Activated CD4-positive, CD25-positive, alpha-beta regulatory T cell treated with anti-CD3 and anti-CD28 coated beads, Interleukin-2, amount 50 U/mL, for 72 hours (primary cell): Measurements from ENCODE around the gene ARHGEF12.
A peak's percentile ranks its signal among the peaks of the same experiment; 100 is the strongest.

Experiments
- DNase-seq: peaks from one replicate; pipeline ENCODE4 v3.0.0; 2021

Gene ARHGEF12

DNA sequence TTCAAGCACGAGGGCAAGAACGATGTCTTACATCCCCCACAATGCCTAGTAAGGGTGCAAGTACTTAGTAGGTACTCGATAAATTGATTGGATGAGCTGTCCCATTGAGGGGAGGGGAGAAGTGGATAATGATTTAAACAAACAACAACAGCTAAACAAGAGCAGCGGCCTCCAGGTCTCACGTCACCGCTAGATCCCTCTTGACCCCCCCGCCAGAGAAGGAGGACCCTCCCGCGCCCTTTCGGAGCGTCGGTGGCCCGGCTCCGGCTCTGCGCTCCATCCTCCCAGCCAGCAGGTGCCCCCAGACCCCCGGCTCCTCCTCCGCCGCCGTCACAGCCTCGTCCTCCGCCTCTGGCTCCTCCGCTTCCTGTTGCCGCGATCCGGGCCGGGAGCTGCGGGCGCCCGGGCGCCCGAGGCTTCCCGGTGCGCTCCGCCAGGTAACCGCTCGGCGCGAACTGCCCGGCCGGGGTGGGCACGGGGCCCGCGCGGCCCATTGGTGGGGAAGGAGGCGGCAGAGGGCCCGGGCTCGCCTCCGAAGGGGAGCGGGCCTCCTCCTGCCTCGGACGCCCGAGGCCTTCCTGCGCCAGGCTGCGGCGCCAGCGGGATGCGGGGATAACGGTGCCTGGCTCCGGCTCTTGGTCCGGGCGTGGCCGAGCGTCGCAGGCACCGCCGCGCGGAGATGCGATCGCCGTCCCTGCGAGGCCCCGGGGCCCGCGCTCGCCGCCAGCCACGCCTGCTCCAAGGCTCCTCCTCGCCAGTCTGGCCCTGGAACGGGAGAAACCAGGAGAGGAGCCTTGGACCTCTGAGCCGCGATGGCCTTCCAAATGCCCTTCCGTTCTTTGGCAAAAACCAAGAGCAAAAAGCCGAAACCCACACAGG, 11.0 kb upstream of the ARHGEF12 start, which contains the start of gene TLCD5:
TLCD5 (plus strand) TSS at position 368 of the 879 bp plus-strand sequence. CDS start 2,143 bp downstream, outside the sequence.
- DNase-seq: peak; percentile 38

GRCh38 chr11:120326228-120326627, 10.0 kb upstream of the ARHGEF12 start:
- no peak for DNase-seq

GRCh38 chr11:120326845-120327281, 9.3 kb upstream of the ARHGEF12 start:
- DNase-seq: no peak

DNA sequence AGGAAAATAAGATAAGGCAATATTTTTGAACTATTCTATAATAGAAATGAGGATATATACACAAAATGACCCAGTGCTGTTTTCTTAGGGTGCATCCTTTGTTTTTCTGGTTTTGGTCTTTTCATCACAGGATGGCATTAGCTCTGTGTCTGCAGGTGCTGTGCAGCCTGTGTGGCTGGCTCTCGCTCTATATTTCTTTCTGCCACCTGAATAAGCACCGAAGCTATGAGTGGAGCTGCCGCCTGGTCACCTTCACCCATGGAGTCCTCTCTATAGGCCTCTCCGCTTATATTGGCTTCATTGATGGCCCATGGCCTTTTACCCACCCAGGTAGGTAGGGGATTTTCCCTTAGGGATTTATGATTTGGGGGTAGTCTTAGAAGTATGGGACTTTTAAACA, 8.9 kb upstream of the ARHGEF12 start:
- DNase-seq: no peak

DNA sequence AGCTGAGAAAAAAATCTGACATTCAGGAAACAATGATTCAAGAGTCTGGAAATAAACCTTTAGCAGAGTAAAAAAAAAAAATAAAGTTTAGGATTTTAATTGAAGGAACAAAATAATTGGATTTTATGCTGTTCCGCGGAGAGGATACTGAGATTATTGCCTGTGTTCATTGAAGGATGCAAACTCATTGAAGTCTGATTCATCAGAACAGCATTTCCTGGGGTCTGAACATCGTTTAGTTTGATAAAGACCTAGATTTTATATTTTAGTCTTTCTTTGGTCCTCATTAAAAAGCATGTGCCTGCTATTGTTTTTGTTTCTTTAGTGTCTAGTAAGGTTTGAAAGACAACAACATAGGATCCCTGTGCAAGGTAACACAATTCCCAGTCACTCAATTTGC, 6.7 kb upstream of the ARHGEF12 start:
- no peak for DNase-seq

GRCh38 chr11:120330045-120330444, 6.2 kb upstream of the ARHGEF12 start:
- DNase-seq: no peak

GRCh38 chr11:120331301-120331996, 4.8 kb upstream of the ARHGEF12 start:
- DNase-seq: no peak

DNA sequence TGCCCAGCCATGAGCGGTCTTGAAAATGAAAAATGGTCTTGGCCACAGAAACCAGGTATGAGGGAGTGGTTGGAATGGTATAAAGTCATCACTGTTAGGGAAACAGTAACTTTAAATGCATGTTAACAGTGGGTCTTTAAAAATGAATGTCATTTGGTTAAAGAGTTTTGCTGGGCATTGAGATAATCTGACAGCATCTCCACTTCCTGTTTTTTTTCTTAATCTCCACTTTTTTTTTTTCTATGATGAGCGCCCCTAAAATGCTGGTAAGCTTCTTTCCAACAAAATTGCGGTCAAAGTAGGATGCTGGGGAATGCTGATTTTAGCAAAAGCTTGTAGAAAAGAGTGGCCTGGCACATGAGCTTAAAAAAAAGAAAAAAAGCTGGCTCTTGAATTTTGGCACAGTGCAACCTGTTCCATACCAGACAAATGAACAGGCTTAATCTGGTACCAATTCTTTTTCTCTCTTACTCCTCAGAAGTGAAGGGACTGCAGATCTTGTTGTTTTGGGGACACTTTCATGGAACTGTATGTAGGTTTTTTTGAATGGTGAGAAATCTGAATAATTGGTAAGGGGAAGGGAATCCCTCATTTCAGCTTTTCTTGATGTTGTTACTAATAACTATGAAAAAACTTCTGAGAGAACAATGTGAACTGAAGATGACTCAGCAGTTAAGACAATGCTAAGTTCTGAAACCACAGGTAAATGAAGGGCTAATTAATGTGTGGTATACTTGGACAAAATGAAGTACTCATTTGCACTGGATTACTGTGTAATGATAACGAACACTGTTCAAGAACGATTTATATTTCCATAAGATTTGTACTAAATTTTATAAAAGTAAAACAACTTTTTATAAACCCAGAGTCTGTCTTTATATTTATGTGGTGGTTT, 3.1 kb upstream of the ARHGEF12 start:
- DNase-seq: no peak

DNA sequence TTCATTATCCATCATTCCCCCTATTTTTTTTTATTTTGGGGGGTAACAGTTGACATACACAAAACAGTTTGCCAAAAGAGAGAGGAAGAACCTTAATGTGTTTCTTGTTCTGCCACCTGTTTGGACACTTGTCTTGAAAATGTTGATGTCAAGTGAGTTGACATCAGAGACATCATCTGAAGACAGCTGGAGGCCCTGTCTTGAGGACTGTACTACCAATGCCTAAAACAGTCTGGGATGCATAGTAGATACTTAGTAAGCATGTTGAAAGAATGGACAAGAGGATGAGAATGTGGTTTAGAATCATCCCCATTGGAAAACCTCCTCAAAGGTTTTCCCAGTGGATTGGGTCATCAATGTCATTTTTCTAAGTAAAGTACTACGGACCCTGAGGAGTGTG, 2.4 kb upstream of the ARHGEF12 start:
- no peak for DNase-seq

DNA sequence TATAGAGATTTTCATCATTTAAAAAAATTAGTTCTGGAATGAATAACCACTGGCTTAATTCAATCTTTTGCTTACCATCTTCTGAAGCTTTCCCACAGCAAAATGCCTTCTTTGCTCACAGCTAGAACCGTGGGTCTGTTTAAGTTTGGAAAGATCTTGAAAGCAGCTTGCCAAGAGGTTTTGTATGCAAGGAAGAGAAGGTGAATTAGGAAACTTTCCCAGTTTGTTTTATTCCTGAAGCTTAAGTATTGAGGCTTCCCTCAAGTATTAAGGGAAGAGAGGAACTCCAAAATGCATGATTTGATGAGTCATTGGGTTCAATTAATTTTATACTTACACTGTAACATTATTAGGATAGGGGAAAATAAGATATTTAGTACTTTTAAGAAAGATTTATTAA, 1.9 kb upstream of the ARHGEF12 start:
- DNase-seq: no peak

- DNase-seq: peak; percentile 39
Measured at GRCh38 chr11:120334894-120335462, 1.2 kb upstream of the ARHGEF12 start.

DNA sequence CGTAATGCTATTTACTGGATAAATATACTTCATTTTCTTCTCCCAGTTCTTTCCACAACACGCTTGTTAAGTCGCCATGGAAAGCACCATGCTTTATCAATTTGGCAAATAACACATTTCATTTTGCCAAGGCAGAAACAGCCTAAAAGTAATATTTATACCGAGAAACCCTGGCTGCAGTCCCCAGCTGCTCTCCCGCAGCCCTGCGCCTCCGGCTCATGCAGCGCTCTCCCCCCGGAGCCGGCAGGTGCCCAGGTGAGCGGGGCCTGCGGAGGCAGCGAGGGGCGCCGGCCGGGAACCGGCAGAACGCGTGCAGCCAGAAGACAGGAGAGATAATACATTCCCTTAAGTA, 681 bp upstream of the ARHGEF12 start:
- DNase-seq: no peak

DNA sequence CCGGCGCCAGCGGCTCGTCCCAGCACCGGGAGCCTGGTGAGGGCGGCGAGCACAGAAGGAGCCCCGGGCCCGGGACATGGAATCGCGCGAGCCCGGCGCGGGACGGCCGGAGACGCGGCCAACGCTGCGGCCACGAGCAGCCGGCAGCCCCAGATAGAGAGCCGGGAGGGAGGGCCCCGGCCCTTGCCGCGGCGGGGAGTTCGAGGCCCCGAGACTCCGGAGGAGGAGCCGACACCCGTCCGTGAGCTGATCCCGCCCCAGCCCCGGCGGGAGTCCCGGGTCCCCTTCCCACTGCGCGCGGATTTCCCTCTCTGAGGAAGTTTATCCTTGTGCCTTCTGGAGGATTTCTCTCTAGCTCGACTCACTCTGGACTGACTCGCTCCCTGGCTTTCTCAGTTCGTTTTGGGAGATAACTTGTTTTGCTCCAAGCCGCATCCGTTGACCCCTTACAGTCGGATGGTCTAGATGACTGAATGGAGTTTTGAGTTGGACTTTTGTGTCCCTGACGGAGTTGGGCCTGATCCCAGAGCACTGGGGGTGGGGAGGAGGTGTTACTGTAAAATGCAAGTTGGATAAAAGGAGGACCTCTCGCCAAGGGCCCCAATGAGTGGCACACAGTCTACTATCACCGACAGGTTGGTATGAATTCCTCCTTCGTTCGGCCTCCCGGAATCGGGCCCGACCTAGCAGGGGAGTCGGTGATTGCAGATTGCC, 585 bp downstream of the ARHGEF12 start:
- DNase-seq: peak; percentile 53

DNA sequence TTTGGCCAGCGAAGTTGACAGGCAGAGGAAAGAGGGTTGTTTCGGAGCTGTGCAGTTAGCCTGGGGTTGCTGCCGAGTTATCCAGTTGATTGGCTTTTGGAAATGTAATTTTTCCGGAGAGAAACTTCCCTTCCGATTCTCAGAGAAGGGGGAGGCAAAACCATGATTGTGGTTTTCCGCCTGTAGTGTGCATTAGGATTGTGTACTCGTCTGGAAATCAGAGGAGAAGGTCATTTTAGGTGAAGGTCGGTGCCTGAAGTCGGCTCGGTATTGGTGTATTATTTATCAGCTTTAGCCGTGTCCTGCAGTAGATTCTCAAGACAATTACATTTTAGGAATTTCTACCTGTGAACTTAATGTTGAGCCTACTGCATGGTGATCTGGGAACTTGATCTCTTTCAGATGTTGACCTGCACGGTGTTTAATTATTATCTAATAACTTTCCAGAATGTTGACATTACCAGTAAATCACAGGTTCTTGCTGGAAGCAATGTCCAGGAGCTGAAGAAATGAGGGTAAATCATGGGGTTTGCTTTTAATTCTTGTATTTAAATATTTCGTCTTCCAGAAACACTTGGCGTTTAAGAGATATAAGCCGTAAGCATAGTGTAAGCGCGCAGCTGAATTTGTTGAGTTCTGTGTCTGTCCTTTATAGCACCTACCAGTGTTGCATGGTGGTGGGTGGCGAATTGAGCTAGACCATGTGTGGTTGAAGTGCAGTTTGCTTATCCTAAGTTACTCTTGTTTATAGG, 1.3 kb downstream of the ARHGEF12 start:
- DNase-seq: no peak

DNA sequence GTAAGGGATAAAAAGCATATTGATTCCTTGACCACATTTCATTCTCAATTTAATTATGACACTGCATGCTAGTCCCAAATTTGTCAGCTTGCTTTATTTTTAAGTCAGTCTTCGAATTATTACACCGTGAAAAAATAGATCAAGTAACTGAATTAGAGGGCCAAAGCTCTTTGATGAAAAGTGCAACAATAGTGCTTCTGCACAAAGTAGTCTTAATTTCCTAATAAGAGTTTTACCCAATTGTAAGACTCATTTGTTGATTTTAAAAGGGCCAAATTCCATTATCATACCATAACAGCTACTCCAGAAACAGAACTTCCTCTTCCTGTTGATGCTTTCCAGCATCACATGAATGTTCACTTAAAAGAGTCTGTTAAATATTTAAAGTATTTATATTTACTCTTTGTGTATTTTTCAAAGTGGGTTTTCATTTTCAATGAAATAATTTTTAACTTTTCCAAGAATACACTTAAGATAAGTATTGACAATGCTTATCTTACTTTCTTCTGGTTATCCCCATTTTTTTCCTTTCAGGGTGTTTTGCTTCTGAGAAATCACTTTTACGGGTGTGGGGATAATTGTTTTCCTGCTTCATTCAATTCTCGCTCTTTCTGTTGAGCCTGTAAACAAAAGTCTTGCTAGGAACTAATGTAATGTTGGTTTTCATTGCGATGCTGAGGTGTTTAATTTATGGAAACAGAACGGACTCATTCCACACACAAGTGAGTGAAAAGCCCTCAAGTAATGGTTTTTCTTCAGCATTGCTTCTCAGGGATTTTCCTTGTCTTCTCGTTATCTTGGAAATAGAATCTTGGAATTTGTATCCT, 2.1 kb downstream of the ARHGEF12 start:
- no peak for DNase-seq

- DNase-seq: no peak
Measured at GRCh38 chr11:120339394-120339890, 3.2 kb downstream of the ARHGEF12 start.

DNA sequence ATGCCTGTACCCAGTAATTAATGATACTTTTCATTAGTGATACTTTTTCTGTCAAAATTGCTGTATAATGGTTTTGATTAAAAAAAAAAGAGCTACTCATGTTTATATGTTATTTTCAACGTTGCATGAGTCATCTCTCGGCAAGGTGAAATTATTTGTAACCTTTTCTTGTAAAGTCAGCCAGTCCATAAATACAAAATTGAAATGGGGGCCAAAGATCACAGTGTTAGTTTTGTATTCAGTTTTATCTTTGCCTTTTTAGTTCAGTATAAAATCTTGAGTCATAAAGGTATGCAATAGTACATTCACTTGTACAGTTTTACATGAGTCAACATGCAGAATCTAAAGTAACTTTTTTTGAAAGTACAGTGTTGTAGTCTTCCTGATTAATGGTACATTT, 4.3 kb downstream of the ARHGEF12 start:
- DNase-seq: no peak

DNA sequence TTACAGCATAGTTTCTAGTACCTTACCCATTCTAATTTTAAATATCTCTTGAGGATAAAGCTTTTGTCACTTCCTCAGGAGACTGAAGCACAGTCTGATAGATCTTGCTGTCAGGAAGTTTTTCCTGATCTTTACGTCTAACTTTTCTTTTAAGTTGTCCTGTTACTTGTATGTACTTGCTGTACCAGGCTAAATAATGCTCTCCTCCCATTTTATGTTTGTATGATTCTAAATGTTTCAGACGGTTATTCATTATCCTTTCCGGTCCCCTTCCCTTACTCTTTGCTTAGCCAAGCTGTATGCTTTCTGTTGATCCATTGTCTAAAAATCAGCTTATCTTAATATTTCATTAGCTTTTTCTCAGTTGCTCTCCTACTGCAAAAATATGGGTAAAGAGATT, 6.0 kb downstream of the ARHGEF12 start:
- no peak for DNase-seq

- DNase-seq: no peak
Measured at GRCh38 chr11:120342678-120343077, 6.5 kb downstream of the ARHGEF12 start.

- DNase-seq: no peak
Measured at GRCh38 chr11:120343429-120343828, 7.2 kb downstream of the ARHGEF12 start.
